ENCODE measurements around the gene RAD17.
"Not testable (repeated sequence)": the region's sequence is repeated elsewhere in the genome, so short reads cannot be mapped to it uniquely, and the experiment has no call there.

Gene RAD17

GRCh38 chr5:69432412-69433206 is 63.0 kb downstream of the RAD17 start:
- no peaks in the 10 kb centered on the region for H3K36me3 Mint-ChIP-seq
- H3K4me1 Mint-ChIP-seq, result no peaks in the 10 kb centered on the region
- DNase-seq (ENCODE audit: low spot score in 2 of 2) (no peak), ATAC-seq (peak; percentile 82)
- no peak overlapping the region for H3K4me3 Mint-ChIP-seq
- no peak overlapping the region for H3K27ac Mint-ChIP-seq
- H3K9me3 Mint-ChIP-seq, result no peaks in the 10 kb centered on the region

GRCh38 chr5:69435276-69435884 is 65.8 kb downstream of the RAD17 start:
- DNase-seq (ENCODE audit: low spot score in 2 of 2); H3K27ac Mint-ChIP-seq; H3K36me3 Mint-ChIP-seq; H3K4me3 Mint-ChIP-seq; ATAC-seq; H3K4me1 Mint-ChIP-seq; H3K9me3 Mint-ChIP-seq: not testable (repeated sequence)

- H3K36me3 Mint-ChIP-seq, result no peaks in the 10 kb centered on the region
- no peaks in the 10 kb centered on the region for H3K4me1 Mint-ChIP-seq
- H3K27ac Mint-ChIP-seq, result peak overlapping the region; percentile 50
- no peak for DNase-seq (ENCODE audit: low spot score in 2 of 2)
- H3K9me3 Mint-ChIP-seq, result no peaks in the 10 kb centered on the region
- no peak overlapping the region for H3K4me3 Mint-ChIP-seq
- ATAC-seq, result no peak
These were observed 74.6 kb downstream of the RAD17 start for GRCh38 chr5:69444127-69444754.

- no peak overlapping the region for H3K4me3 Mint-ChIP-seq
- ATAC-seq, result no peak
- DNase-seq (ENCODE audit: low spot score in 2 of 2), result no peak
- no peak overlapping the region for H3K27ac Mint-ChIP-seq
- no peaks in the 10 kb centered on the region for H3K36me3 Mint-ChIP-seq
- no peaks in the 10 kb centered on the region for H3K9me3 Mint-ChIP-seq
- H3K4me1 Mint-ChIP-seq, result no peaks in the 10 kb centered on the region
These were observed 79.9 kb downstream of the RAD17 start for GRCh38 chr5:69449511-69449910.

DNA sequence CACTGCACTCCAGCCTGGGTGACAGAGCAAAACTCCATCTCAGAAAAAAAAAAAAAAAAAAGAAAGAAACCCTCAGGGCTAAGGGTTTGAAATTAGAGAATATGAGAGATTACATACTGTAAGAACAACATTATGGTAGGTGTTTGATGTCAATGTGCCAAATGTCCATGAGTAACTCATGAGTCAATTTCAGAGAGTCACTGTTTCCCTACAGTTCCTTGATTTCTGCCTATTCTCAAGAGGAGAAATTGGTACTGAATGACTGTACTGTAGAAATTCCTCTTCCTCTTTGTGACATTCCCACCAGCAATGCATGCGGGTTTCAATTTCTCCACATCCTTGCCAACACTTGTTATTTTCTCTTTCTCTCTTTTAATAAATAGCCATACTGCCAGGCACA is 80.5 kb downstream of the RAD17 start:
- Mint-ChIP-seq H3K4me1 (no peaks in the 10 kb centered on the region), H3K27ac (no peak overlapping the region), H3K36me3 (no peaks in the 10 kb centered on the region), H3K4me3 (no peak overlapping the region), H3K9me3 (no peaks in the 10 kb centered on the region)
- DNase-seq (ENCODE audit: low spot score in 2 of 2) (no peak), ATAC-seq (no peak)

GRCh38 chr5:69450527-69450926 is 80.9 kb downstream of the RAD17 start:
- not testable (repeated sequence) for H3K4me1 Mint-ChIP-seq; H3K4me3 Mint-ChIP-seq; H3K9me3 Mint-ChIP-seq; ATAC-seq; H3K36me3 Mint-ChIP-seq; DNase-seq (ENCODE audit: low spot score in 2 of 2); H3K27ac Mint-ChIP-seq

DNA sequence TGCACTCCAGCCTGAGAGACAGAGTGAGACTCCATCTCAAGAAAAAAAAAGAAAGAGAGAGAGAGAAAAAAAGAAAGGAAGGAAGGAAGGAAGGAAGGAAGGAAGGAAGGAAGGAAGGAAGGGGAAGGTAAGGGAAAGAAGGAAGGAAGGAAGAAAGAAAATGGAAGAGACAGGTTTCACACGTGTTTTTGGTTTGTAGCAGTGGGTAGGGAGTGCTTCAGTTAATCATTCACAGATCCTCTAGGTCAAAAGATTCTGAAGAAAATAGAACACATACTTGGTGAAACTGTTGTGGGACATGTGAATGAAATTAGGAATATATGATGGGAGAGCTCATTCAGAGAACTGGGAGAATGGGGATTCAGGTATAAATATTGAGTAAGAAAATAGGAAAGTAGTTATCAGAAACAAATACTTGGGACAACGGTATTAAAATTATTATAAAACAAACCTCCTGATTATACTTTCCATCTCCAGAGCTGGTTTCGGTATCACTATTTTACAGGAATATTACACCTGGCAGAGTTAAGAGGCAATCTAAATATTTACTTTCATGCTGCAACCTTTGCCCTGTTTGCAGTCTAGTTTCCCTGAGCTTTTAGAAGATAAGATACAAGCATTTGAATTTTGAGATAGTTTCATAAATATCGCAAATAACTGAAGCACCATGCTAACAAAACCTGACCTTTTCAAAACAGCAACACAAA is 82.5 kb downstream of the RAD17 start:
- ATAC-seq (no peak), DNase-seq (ENCODE audit: low spot score in 2 of 2) (no peak)
- H3K4me1 Mint-ChIP-seq, result no peaks in the 10 kb centered on the region
- no peaks in the 10 kb centered on the region for H3K36me3 Mint-ChIP-seq
- no peak overlapping the region for H3K4me3 Mint-ChIP-seq
- no peaks in the 10 kb centered on the region for H3K9me3 Mint-ChIP-seq
- no peak overlapping the region for H3K27ac Mint-ChIP-seq

GRCh38 chr5:69453487-69453886 is 83.9 kb downstream of the RAD17 start:
- H3K4me1 Mint-ChIP-seq; ATAC-seq; H3K36me3 Mint-ChIP-seq; H3K27ac Mint-ChIP-seq; H3K4me3 Mint-ChIP-seq; H3K9me3 Mint-ChIP-seq; DNase-seq (ENCODE audit: low spot score in 2 of 2): not testable (repeated sequence)

GRCh38 chr5:69454460-69455249 is 85.0 kb downstream of the RAD17 start:
- no peak overlapping the region for H3K27ac Mint-ChIP-seq
- DNase-seq (ENCODE audit: low spot score in 2 of 2) (no peak), ATAC-seq (no peak)
- no peaks in the 10 kb centered on the region for H3K36me3 Mint-ChIP-seq
- no peaks in the 10 kb centered on the region for H3K9me3 Mint-ChIP-seq
- H3K4me3 Mint-ChIP-seq, result no peak overlapping the region
- no peaks in the 10 kb centered on the region for H3K4me1 Mint-ChIP-seq

GRCh38 chr5:69455428-69455988 is 85.9 kb downstream of the RAD17 start:
- not testable (repeated sequence) for ATAC-seq; H3K4me1 Mint-ChIP-seq; H3K36me3 Mint-ChIP-seq; H3K4me3 Mint-ChIP-seq; H3K9me3 Mint-ChIP-seq; DNase-seq (ENCODE audit: low spot score in 2 of 2); H3K27ac Mint-ChIP-seq

GRCh38 chr5:69462170-69462569 is 92.6 kb downstream of the RAD17 start:
- H3K4me1 Mint-ChIP-seq, result no peaks in the 10 kb centered on the region
- H3K4me3 Mint-ChIP-seq, result no peak overlapping the region
- H3K9me3 Mint-ChIP-seq, result no peaks in the 10 kb centered on the region
- H3K36me3 Mint-ChIP-seq, result no peaks in the 10 kb centered on the region
- ATAC-seq, result no peak
- no peak for DNase-seq (ENCODE audit: low spot score in 2 of 2)
- no peak overlapping the region for H3K27ac Mint-ChIP-seq

Data from stimulated activated effector memory CD8-positive, alpha-beta T cell treated with anti-CD3 and anti-CD28 coated beads, Interleukin-12 subunit alpha, Interleukin-12 subunit beta, amount 100 ng/mL, for 72 hours (primary cell).